ENCODE results near the gene RTL1. TPM values are rescaled to one million over a fixed set of nuclear protein-coding genes. Genes with fewer than 3 reads are reported as not detected.

Gene RTL1
- total and polyA plus RNA-seq, 2 of the 13 experiments (the other 11 are each of a cell fraction or from before 2014, with no cell fraction given), result not detected

DNA sequence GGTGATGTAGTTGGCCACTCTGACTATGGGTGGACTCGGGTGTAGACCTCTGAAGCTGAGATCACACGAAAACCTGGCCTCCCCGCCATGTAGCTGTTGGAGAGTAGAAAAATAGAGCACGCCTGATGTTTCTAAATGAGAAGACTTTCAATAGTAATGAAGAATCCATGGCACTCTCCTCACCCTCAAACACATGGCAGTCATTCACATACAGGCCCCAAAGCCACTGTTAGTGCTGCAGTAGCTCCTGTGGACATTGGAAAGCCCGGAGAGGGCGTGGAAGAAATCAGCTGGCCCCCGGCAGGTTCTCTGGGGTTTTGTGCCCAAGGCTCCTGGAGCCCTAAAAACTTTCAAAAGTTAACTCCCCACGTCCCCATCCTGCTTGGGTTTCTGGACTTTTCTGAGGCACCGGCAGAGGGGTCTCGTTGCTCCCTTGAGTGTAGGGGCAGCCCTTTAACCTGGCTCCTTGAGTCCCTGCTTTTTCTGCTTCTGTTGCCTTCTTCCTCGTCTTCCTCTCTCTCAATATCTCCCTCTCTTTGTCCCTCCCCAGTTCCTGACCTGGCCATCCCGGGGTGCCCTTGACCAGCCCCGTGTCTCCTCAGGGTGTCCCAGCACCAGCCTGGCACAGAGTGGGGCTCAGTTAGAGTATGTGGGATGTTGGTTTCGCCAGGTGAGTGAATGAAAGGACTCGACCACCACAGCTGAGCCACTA is 69.3 kb downstream of the RTL1 start (continued):
- TF ChIP-seq ESRRA (CRISPR knock-in tag; IDR thresholded peaks at IDR 0.05; ENCODE audit: low read depth) (no peak), CENPT (CRISPR knock-in tag; IDR thresholded peaks at IDR 0.05; ENCODE audit: low read depth) (no peak), ZNF232 (CRISPR knock-in tag; IDR thresholded peaks at IDR 0.05; ENCODE audit: borderline replicate concordance) (no peak), ZNF282 (IDR thresholded peaks at IDR 0.05; ENCODE audit: partially characterized antibody) (no peak), MAF1 (CRISPR knock-in tag; IDR thresholded peaks at IDR 0.05; ENCODE audit: borderline replicate concordance) (no peak), CENPX (CRISPR knock-in tag; IDR thresholded peaks at IDR 0.05) (no peak), NFE2L1 (CRISPR knock-in tag; IDR thresholded peaks at IDR 0.05; ENCODE audit: borderline replicate concordance) (no peak)
- TF ChIP-seq, protein P1, sequence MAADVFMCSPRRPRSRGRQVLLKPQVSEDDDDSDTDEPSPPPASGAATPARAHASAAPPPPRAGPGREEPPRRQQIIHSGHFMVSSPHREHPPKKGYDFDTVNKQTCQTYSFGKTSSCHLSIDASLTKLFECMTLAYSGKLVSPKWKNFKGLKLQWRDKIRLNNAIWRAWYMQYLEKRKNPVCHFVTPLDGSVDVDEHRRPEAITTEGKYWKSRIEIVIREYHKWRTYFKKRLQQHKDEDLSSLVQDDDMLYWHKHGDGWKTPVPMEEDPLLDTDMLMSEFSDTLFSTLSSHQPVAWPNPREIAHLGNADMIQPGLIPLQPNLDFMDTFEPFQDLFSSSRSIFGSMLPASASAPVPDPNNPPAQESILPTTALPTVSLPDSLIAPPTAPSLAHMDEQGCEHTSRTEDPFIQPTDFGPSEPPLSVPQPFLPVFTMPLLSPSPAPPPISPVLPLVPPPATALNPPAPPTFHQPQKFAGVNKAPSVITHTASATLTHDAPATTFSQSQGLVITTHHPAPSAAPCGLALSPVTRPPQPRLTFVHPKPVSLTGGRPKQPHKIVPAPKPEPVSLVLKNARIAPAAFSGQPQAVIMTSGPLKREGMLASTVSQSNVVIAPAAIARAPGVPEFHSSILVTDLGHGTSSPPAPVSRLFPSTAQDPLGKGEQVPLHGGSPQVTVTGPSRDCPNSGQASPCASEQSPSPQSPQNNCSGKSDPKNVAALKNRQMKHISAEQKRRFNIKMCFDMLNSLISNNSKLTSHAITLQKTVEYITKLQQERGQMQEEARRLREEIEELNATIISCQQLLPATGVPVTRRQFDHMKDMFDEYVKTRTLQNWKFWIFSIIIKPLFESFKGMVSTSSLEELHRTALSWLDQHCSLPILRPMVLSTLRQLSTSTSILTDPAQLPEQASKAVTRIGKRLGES (CRISPR knock-in tag; IDR thresholded peaks at IDR 0.05; ENCODE audit: borderline replicate concordance), result no peak

DNA sequence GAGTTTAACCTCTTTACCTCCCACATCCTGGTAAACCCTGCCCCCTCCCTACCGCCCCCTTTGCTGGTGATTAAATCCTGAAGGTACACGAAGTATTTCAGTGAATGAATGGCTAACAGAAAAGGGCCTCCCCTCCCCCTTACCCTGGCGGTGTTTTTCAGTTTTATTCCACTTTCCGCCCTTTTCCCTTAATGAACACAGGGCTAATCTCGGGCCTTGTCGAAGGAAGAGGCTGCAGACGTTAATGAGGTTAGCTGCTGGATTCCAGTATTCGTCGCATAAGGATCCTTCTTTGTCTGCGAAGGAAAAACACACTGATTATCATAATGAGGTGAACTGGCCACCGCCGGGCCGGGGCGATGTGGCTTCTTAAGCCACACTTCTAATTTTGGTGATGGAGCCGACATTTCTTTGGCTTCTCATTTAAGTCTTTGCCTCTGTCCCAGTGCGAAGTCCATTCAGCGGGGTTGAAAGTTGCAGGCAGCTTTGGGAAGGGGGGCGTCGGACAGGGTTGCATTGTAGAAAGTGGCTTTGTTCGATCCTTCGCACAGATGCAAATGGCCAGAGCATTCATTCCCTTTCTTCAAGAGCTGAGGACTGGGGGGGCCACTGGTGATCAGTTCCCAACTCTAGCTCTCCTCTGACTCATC is 71.1 kb downstream of the RTL1 start:
- POLR2A ChIA-PET, result no interaction called here
- WGBS (ENCODE audit: low lambda C conversion rate), result 88% methylated on average over 21 of the region's 21 CpGs
- TF ChIP-seq, protein P2, sequence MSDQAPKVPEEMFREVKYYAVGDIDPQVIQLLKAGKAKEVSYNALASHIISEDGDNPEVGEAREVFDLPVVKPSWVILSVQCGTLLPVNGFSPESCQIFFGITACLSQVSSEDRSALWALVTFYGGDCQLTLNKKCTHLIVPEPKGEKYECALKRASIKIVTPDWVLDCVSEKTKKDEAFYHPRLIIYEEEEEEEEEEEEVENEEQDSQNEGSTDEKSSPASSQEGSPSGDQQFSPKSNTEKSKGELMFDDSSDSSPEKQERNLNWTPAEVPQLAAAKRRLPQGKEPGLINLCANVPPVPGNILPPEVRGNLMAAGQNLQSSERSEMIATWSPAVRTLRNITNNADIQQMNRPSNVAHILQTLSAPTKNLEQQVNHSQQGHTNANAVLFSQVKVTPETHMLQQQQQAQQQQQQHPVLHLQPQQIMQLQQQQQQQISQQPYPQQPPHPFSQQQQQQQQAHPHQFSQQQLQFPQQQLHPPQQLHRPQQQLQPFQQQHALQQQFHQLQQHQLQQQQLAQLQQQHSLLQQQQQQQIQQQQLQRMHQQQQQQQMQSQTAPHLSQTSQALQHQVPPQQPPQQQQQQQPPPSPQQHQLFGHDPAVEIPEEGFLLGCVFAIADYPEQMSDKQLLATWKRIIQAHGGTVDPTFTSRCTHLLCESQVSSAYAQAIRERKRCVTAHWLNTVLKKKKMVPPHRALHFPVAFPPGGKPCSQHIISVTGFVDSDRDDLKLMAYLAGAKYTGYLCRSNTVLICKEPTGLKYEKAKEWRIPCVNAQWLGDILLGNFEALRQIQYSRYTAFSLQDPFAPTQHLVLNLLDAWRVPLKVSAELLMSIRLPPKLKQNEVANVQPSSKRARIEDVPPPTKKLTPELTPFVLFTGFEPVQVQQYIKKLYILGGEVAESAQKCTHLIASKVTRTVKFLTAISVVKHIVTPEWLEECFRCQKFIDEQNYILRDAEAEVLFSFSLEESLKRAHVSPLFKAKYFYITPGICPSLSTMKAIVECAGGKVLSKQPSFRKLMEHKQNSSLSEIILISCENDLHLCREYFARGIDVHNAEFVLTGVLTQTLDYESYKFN (CRISPR knock-in tag; conservative IDR thresholded peaks at IDR 0.05), result no peak
- TF ChIP-seq, protein P3, sequence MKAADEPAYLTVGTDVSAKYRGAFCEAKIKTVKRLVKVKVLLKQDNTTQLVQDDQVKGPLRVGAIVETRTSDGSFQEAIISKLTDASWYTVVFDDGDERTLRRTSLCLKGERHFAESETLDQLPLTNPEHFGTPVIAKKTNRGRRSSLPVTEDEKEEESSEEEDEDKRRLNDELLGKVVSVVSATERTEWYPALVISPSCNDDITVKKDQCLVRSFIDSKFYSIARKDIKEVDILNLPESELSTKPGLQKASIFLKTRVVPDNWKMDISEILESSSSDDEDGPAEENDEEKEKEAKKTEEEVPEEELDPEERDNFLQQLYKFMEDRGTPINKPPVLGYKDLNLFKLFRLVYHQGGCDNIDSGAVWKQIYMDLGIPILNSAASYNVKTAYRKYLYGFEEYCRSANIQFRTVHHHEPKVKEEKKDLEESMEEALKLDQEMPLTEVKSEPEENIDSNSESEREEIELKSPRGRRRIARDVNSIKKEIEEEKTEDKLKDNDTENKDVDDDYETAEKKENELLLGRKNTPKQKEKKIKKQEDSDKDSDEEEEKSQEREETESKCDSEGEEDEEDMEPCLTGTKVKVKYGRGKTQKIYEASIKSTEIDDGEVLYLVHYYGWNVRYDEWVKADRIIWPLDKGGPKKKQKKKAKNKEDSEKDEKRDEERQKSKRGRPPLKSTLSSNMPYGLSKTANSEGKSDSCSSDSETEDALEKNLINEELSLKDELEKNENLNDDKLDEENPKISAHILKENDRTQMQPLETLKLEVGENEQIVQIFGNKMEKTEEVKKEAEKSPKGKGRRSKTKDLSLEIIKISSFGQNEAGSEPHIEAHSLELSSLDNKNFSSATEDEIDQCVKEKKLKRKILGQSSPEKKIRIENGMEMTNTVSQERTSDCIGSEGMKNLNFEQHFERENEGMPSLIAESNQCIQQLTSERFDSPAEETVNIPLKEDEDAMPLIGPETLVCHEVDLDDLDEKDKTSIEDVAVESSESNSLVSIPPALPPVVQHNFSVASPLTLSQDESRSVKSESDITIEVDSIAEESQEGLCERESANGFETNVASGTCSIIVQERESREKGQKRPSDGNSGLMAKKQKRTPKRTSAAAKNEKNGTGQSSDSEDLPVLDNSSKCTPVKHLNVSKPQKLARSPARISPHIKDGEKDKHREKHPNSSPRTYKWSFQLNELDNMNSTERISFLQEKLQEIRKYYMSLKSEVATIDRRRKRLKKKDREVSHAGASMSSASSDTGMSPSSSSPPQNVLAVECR (CRISPR knock-in tag; IDR thresholded peaks at IDR 0.05; ENCODE audit: borderline replicate concordance), result no peak

More for the DNA sequence above, 71.1 kb downstream of the RTL1 start:
- no peak overlapping the region for H3K27ac ChIP-seq (ENCODE audit: extremely low read length, insufficient read depth, low read length)
- ATAC-seq (no peak), DNase-seq (ENCODE audit: low spot score) (no peak), FAIRE-seq (no peak)
- H3K4me2 ChIP-seq (ENCODE audit: low read depth, low read length), result no peak overlapping the region
- CTCF ChIA-PET (ENCODE audit: low intra/inter-chr PET ratio, low total read pairs), result no interaction called here
- H3K9me3 ChIP-seq (ENCODE audit: low read length), result no peaks in the 10 kb centered on the region
- no peaks in the 10 kb centered on the region for H3K79me2 ChIP-seq (ENCODE audit: insufficient read depth, low read length)
- in situ Hi-C loops (cut with HindIII; ENCODE audit: extremely low pct_ligation_motif_present, low pct_unique_long_range_greater_than_20kb) (no loop called here), intact Hi-C loops (cut with micrococcal nuclease; ENCODE audit: unreplicated experiment) (no loop called here)
- peaks cover 40% of the 10 kb centered on the region for H3K4me1 ChIP-seq (ENCODE audit: insufficient read depth, low read length)
- H4K20me1 ChIP-seq (ENCODE audit: insufficient read depth, low read length), result no peaks in the 10 kb centered on the region
- H2AFZ ChIP-seq (ENCODE audit: low read length), result no peak overlapping the region
- no peak overlapping the region for H3K9ac ChIP-seq (ENCODE audit: insufficient read depth, low read depth, low read length)
- no peak overlapping the region for H3K4me3 ChIP-seq (replicated peaks in 1 of 3; ENCODE audit: insufficient read depth in 1 of 3, low read depth in 2 of 3, low read length in 3 of 3)
- no peaks in the 10 kb centered on the region for H3K27me3 ChIP-seq (ENCODE audit: control insufficient read depth in 1 of 2, insufficient read depth in 2 of 2, low read length in 2 of 2)
- BruUV-seq (replicated peaks), result no TSS peak
- H3K36me3 ChIP-seq (replicated peaks in 1 of 2; ENCODE audit: control insufficient read depth in 1 of 2, insufficient read depth in 2 of 2, low read length in 2 of 2), result no peaks in the 10 kb centered on the region
